ENCODE data around the gene CALR3.
A peak's percentile ranks its signal among the peaks of the same experiment; 100 is the strongest.
"Not testable (repeated sequence)": the region's sequence is repeated elsewhere in the genome, so short reads cannot be mapped to it uniquely, and the experiment has no call there.

The CALR3 gene

GRCh38 chr19:16495982-16496612 lies at the start of gene CALR3, which contains the start of gene C19orf44:
Gene CALR3, minus strand, starts transcription at chr19:16496167. Its CDS starts 38 bp downstream, at chr19:16496129.
Gene C19orf44, plus strand, starts transcription at chr19:16496394. Its CDS starts 4,399 bp downstream, at chr19:16500793.
- DNase-seq: peak; percentile 95

DNA sequence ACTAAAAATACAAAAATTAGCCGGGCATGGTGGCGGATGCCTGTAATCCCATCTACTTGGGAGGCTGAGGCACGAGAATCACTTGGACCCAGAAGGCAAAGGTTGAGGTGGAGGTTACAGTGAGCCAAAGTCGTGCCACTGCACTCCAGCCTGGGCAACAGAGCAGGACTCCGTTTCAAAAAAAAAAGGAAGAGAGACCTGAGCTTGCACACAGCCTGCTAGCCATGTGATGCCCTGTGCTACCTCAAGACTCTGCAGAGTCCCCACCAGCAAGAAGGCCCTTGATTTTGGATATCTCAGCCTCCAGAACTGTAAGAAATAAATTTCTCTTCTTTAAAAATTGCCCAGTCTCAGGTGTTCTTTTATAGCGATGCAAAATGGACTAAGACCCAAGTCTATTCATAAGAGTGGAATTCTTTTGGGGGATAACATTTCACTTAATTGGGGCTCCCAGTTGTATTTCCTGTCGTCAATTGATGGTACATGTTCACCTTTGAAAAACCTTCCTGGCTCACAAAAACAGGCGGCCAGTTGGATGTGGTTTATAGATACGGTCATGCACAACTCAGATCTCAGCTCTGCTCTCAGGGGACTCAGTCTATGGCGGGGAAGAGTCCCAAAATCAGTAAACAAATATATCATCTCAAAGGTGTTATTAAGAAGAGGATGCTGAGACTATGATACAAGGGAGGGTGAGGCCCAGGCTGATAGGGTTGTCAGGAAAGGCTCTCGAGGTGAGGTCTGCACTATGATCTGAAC lies 48.7 kb upstream of the CALR3 start:
- no peak for DNase-seq

DNA sequence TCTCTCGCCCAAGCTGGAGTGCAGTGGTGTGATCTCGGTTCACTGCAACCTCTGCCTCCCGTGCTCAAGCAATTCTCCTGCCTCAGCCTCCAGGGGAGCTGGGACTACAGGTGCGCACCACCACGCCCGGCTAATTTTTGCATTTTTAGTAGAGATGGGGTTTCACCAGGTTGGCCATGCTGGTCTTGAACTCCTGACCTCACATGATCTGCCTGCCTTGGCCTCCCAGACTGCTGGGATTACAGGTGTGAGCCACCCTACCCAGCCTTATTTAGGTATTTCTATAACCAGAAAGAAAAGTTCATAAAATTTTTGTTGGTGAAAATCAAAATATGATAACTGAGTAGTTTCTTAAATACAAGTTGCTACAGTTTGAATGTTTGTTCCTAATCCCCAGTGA lies 47.8 kb upstream of the CALR3 start:
- not testable (repeated sequence) for DNase-seq

DNA sequence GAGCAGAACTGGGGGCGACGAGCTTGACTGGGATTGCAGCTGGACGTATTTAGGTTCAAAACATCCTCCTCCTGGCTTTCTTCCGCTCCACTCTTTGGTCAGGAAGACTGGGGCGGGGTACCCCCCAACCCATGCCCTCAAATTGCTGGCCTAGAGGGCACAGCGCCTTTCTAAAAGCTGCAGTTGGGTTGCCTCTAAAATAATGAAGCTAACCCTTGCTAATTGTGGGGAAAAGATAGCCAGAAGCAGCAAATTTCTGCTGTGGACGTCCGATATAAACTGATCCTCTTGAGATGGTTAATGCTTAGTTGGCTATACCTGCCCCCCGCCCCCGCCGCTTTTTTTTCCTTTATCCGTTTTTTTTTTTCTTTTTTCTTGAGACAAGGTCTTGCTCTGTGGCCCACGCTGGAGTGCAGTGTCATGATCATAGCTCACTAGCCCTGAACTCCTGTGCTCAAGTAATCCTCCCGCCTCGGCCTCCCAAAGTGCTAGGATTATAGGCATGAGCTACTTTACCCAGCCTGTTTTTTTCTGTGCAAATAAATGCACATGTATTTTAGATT lies 47.0 kb upstream of the CALR3 start:
- no peak for DNase-seq

- DNase-seq: peak; percentile 96
Measured at GRCh38 chr19:16542045-16542909, 46.3 kb upstream of the CALR3 start, which contains the start of gene CHERP. Gene CHERP, minus strand, starts transcription at chr19:16542437. Its CDS starts 59 bp downstream, at chr19:16542378.

GRCh38 chr19:16541526-16542044 lies 45.6 kb upstream of the CALR3 start:
- no peak for DNase-seq

DNA sequence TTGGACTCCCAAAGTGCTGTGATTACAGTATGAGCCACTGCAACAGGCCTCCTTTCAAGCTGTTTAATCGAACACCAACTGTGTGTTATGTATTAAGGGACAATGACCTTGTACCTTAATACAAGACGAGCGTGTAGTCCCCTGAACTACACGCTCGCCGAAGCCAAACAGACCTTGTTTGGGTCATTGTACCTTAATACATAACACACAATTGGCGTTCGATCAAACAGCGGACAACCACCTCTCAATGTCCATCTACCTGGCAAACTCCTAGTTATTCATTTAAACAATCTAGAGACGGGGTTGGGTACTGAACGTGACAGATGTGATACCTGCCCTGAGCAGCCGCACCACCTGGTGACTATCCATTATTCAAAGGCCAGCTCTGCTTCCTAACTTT lies 45.0 kb upstream of the CALR3 start:
- DNase-seq: no peak

GRCh38 chr19:16537111-16537510 lies 41.1 kb upstream of the CALR3 start:
- DNase-seq: no peak

GRCh38 chr19:16536130-16536529 lies 40.2 kb upstream of the CALR3 start:
- DNase-seq: no peak

- no peak for DNase-seq
Measured at GRCh38 chr19:16535381-16535780, 39.4 kb upstream of the CALR3 start.

DNA sequence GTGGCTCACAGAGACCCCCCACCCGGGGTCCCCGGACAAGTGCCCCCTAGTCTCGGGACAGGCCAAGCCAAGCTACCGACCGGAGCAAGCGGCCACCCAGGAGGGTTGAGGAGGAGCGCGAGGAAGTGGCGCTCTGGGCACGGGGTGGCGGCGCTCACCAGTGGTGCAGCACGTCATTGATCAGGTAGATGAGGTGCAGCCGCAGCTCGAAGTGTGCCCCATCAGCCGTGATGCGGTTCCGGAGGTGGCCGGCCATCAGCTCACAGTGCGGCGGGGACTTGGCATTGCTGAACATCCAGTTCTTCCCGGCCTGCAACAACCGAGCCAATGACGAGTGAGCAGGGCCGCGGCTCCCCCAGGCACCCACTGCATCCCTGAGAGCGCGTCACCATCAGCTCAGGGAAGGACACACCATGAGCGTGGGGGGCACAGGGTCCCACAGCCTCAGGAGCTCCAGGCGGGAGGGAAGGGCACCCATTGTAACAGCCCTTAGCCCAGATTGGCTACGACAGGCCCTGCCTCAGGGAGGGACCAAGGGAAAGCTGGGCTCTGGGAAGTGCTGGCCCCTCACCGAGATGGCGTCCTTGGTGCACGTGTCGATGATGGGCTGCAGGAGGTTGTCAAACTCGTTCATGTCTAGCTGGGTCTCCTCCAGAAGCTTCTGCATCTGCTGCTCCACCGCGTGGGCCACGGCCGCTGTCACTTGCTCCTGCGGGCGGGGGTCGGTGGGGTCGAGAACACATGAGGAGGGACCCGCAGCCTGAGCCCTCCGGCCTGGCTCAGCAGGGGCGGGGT lies 36.7 kb upstream of the CALR3 start:
- no peak for DNase-seq

- DNase-seq: no peak
Measured at GRCh38 chr19:16531380-16531669, 35.4 kb upstream of the CALR3 start.

- DNase-seq: no peak
Measured at GRCh38 chr19:16530540-16531379, 34.8 kb upstream of the CALR3 start.

- no peak for DNase-seq
Measured at GRCh38 chr19:16529466-16530144, 33.6 kb upstream of the CALR3 start.

- peak; percentile 38 for DNase-seq
Measured at GRCh38 chr19:16527971-16528521, 32.1 kb upstream of the CALR3 start.

DNA sequence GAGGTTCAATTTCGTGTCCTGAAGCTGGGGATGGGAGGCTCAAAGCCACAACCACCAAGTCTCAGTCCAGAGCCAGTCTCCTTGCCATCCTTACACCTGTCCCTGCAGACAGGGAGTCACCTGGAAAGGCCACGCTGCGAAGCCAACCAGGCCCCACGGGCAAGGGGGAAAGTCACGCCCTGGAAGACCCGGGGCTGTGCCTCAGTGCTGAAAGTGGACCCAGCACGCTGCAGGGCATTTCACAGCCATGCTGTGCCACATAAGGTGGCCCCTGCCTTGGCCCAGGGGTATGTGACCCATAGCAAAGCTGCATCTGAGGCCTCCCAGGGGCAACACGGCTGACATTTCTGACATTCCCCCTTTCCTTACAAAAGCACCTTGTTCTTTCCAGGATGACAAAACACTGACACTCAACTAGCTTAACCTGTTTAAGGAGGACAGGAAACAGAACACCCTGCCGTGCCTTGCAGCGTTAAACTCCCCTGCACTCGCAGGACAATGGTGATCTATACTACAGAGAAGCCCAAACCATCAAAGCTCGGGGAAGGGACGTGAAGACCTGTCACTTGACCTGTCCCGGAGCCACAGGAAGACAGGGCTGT lies 31.5 kb upstream of the CALR3 start:
- DNase-seq: no peak

DNA sequence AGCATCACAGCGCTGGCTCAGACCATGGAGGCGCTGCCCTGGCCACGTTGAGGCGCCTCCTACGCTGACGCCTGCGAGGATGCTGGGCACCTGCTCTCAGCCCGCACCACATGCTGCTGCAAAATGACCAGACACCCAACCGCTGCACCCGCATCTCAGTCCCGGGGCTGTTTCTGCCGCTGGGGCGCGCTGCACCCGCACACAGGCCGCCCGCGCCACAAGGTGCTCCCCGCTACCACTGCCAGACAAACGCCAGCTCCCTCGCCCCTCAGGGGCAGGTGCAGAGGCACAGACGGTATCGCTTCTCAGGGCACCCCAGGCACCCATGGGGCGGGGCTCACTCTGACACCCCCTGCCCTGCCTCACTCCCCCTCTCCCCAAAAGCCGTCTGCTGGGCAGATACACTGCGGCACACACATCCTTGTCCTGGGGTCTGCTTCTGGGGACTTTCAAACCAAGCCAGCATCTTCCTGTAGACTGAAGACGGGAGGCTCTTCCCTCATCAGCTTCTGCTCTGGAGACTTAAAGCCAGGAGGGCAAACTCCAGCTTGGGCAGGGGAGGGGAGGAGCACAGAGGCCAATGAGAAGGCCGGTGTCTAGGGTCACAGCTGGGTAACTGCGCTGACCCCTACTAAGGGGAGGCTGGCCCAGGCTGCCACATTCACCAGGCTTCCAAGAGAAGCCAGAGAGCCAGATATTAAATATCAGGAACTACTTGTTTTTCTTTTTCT lies 29.9 kb upstream of the CALR3 start:
- DNase-seq: no peak

GRCh38 chr19:16524991-16525734 lies 29.2 kb upstream of the CALR3 start:
- no peak for DNase-seq
